Neural crest cell (in vitro differentiated cells): ENCODE data around the gene MAPT. TPM values are rescaled to one million over a fixed set of nuclear protein-coding genes. Genes with fewer than 3 reads are reported as not detected.

Experiments
- DNase-seq: peaks from one replicate; pipeline ENCODE4 v3.0.0; 2021; ENCODE audit warnings: low read depth, mixed read lengths, low spot score
- H3K27ac Mint-ChIP-seq: one replicate; pipeline ENCODE4 v1.8.0; 2021; ENCODE audit warnings: mild to moderate bottlenecking, mixed read lengths; ENCODE audit not compliant: unreplicated experiment
- H3K27me3 Mint-ChIP-seq: 2 replicates; pipeline ENCODE4 v1.8.0; 2021; ENCODE audit warnings: low read depth, mild to moderate bottlenecking, mixed read lengths
- H3K36me3 Mint-ChIP-seq: 2 replicates; pipeline ENCODE4 v1.8.0; 2021; ENCODE audit warnings: low read depth, mild to moderate bottlenecking, mixed read lengths
- H3K4me1 Mint-ChIP-seq: 2 replicates; pipeline ENCODE4 v1.8.0; 2021; ENCODE audit warnings: mixed read lengths
- H3K4me3 Mint-ChIP-seq: one replicate; pipeline ENCODE4 v1.8.0; 2021; ENCODE audit warnings: mild to moderate bottlenecking, mixed read lengths
- H3K9me3 Mint-ChIP-seq: 2 replicates; pipeline ENCODE4 v1.8.0; 2021; ENCODE audit warnings: mixed read lengths
- CTCF ChIP-seq: fragments of 200-600 bp; sonication (generic); conservative IDR thresholded peaks from 2 replicates; pipeline ENCODE4 v1.5.0; 2021; ENCODE audit warnings: antibody characterized with exemption, mild to moderate bottlenecking
- total RNA-seq: library from RNA; stranded (reverse); gene quantifications from 2 replicates; pipeline ENCODE4 v1.2.1, GENCODE V29; 2021

MAPT gene
- total RNA-seq, 1 donor from 2014 or later: 9.5 TPM

DNA sequence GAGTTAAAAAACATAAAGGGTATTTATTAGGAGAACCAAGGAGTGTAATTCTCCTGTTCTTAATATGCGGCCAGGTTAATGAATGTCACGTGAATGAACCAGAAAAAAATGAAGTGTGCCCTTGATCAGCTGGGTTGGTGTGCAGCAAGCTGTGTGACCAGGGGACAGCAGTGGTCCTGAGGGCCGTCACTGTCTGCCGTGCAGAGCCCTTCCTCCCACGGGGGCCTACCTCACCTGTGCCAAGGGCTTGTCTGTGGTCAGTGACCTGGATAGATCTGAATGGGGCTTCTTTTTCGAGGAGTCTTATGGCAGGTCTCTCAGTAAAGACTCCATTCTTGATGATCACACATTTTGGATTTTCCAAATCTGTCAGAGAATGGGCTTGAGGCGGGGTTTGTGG lies 87.0 kb downstream of the MAPT start:
- no peak for DNase-seq
- Mint-ChIP-seq H3K36me3 (no peaks in the 10 kb centered on the region), H3K27ac (no peak overlapping the region), H3K4me3 (no peak overlapping the region), H3K9me3 (no peaks in the 10 kb centered on the region), H3K4me1 (peaks cover 9% of the 10 kb centered on the region), H3K27me3 (no peaks in the 10 kb centered on the region)
- no peak for TF ChIP-seq CTCF

- Mint-ChIP-seq H3K27me3 (no peaks in the 10 kb centered on the region), H3K36me3 (no peaks in the 10 kb centered on the region), H3K4me1 (peaks cover 9% of the 10 kb centered on the region), H3K9me3 (no peaks in the 10 kb centered on the region), H3K27ac (no peak overlapping the region), H3K4me3 (no peak overlapping the region)
- DNase-seq: no peak
- TF ChIP-seq CTCF: no peak
Observed at GRCh38 chr17:45982791-45983613, 88.6 kb downstream of the MAPT start.

DNA sequence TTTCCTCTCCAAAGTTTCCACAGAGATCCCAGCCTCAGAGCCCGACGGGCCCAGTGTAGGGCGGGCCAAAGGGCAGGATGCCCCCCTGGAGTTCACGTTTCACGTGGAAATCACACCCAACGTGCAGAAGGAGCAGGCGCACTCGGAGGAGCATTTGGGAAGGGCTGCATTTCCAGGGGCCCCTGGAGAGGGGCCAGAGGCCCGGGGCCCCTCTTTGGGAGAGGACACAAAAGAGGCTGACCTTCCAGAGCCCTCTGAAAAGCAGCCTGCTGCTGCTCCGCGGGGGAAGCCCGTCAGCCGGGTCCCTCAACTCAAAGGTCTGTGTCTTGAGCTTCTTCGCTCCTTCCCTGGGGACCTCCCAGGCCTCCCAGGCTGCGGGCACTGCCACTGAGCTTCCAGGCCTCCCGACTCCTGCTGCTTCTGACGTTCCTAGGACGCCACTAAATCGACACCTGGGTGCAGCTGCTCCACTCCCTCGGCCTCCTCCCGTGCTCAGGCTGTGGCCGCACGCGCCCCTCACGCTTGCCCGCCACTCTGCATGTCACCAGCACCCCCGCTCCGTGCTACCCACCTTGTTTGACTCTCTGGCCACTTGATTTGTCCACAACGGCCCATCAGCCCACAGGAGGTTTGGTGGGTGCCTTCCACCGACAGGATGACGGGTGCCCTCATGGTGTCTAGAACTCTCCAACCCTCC lies 89.4 kb downstream of the MAPT start:
- H3K27me3 Mint-ChIP-seq: no peaks in the 10 kb centered on the region
- no peak overlapping the region for H3K27ac Mint-ChIP-seq
- peaks cover 9% of the 10 kb centered on the region for H3K4me1 Mint-ChIP-seq
- H3K4me3 Mint-ChIP-seq: no peak overlapping the region
- H3K9me3 Mint-ChIP-seq: no peaks in the 10 kb centered on the region
- no peak for TF ChIP-seq CTCF
- no peak for DNase-seq
- H3K36me3 Mint-ChIP-seq: no peaks in the 10 kb centered on the region

GRCh38 chr17:45984368-45984767 lies 90.0 kb downstream of the MAPT start:
- no peak overlapping the region for H3K27ac Mint-ChIP-seq
- no peaks in the 10 kb centered on the region for H3K27me3 Mint-ChIP-seq
- DNase-seq: no peak
- no peaks in the 10 kb centered on the region for H3K36me3 Mint-ChIP-seq
- no peaks in the 10 kb centered on the region for H3K9me3 Mint-ChIP-seq
- TF ChIP-seq CTCF: no peak
- peaks cover 7% of the 10 kb centered on the region for H3K4me1 Mint-ChIP-seq
- no peak overlapping the region for H3K4me3 Mint-ChIP-seq

GRCh38 chr17:45985447-45985846 lies 91.1 kb downstream of the MAPT start:
- no peak for DNase-seq
- Mint-ChIP-seq H3K4me3 (no peak overlapping the region), H3K4me1 (no peaks in the 10 kb centered on the region), H3K9me3 (no peaks in the 10 kb centered on the region), H3K27me3 (no peaks in the 10 kb centered on the region), H3K27ac (no peak overlapping the region), H3K36me3 (no peaks in the 10 kb centered on the region)
- no peak for TF ChIP-seq CTCF
